ENCODE data around the gene STRAP.

- TF ChIP-seq CTCF (IDR thresholded peaks at IDR 0.05) (no peak), POLR2A (IDR thresholded peaks at IDR 0.05) (no peak), POLR2AphosphoS5 (IDR thresholded peaks at IDR 0.05) (no peak), EP300 (IDR thresholded peaks at IDR 0.05) (no peak)
Observed at GRCh38 chr12:15855646-15856045, 26.5 kb upstream of the STRAP start.
